Endothelial cell of umbilical vein (primary cell): ENCODE data around the gene MYOCD. TPM values are rescaled to one million over a fixed set of nuclear protein-coding genes. Genes with fewer than 3 reads are reported as not detected.

Source experiments
- BruUV-seq: library from RNA; stranded (reverse); fragments of 400-500 nt; replicated peaks from 2 replicates; lab custom pipeline; 2021; lab: Mats Ljungman, UMichigan
- CTCF ChIA-PET: fragments of 300-600, 350-600 bp; sonication (Branson Sonifier 250); formaldehyde crosslinking; loops from one replicate; lab custom pipeline; 2021; ENCODE audit warnings: antibody characterized with exemption, inconsistent platforms; lab: Charles Lee
- POLR2A ChIA-PET: fragments of 300-600, 350-600 bp; sonication (Branson Sonifier 250); formaldehyde crosslinking; loops from one replicate; lab custom pipeline; 2021; ENCODE audit warnings: antibody characterized with exemption, inconsistent platforms; lab: Charles Lee
- DNase-seq: peaks from one replicate; pipeline ENCODE4 v3.0.0-alpha.2; 2011; ENCODE audit warnings: low read depth, low spot score
- FAIRE-seq: peaks from 2 replicates; lab custom pipeline; 2011; peaks lifted over from hg19 to GRCh38; lab: Jason Lieb, UNC
- H2AFZ ChIP-seq: 2 replicates; pipeline ENCODE4 v1.6.0; 2012; ENCODE audit warnings: low read depth, low read length, control low read depth, inconsistent platforms
- H3K27ac ChIP-seq: 2 replicates; pipeline ENCODE4 v1.5.1; 2011; ENCODE audit warnings: low read depth, mild to moderate bottlenecking, control low read depth, low read length, moderate library complexity; ENCODE audit not compliant: insufficient read depth
- H3K27me3 ChIP-seq, 2 experiments: 2 replicates each; pipeline versions ENCODE4 v1.6.0 to v1.6.1; 2011; ENCODE audit warnings: low read length in 2 of 2, mixed read lengths in 1 of 2; ENCODE audit not compliant: control insufficient read depth in 2 of 2, insufficient read depth in 2 of 2
- H3K36me3 ChIP-seq, 2 experiments: 2 replicates in 1 of 2; 3 replicates in 1 of 2; pipeline ENCODE4 v1.5.1; 2011; ENCODE audit warnings: low read length in 2 of 2, mild to moderate bottlenecking in 1 of 2, moderate library complexity in 1 of 2; ENCODE audit not compliant: control insufficient read depth in 2 of 2, insufficient read depth in 2 of 2; ENCODE audit errors: extremely low read depth in 1 of 2
- H3K4me1 ChIP-seq: 3 replicates; pipeline ENCODE4 v1.5.1; 2011; ENCODE audit warnings: mild to moderate bottlenecking, low read length; ENCODE audit not compliant: control insufficient read depth, insufficient read depth; ENCODE audit errors: extremely low read depth
- H3K4me2 ChIP-seq: 2 replicates; pipeline ENCODE4 v1.6.1; 2011; ENCODE audit warnings: low read length, control low read depth, mixed read lengths; ENCODE audit not compliant: insufficient read depth
- H3K4me3 ChIP-seq, 3 experiments: fragments of 200-600 bp in 1 of 3; sonication (generic), shearing (Covaris generic) in 1 of 3; replicated peaks in 1 of 3; 2 replicates each; pipeline ENCODE4 v1.5.1; 2011 to 2016; ENCODE audit warnings: control low read depth in 3 of 3, low read length in 3 of 3, mild to moderate bottlenecking in 2 of 3, inconsistent platforms in 1 of 3, low read depth in 1 of 3, moderate library complexity in 1 of 3; ENCODE audit not compliant: insufficient read depth in 1 of 3
- H3K79me2 ChIP-seq: 2 replicates; pipeline ENCODE4 v1.6.0; 2012; ENCODE audit warnings: low read length, inconsistent platforms; ENCODE audit not compliant: control insufficient read depth, insufficient read depth
- H3K9ac ChIP-seq: replicated peaks from 2 replicates; pipeline ENCODE3; 2011; ENCODE audit warnings: low read length, control low read depth; ENCODE audit not compliant: insufficient read depth; ENCODE audit errors: extremely low read depth
- H3K9me1 ChIP-seq: replicated peaks from 3 replicates; pipeline ENCODE4 v1.6.0; 2011; ENCODE audit warnings: mild to moderate bottlenecking, low read length; ENCODE audit not compliant: control insufficient read depth, insufficient read depth; ENCODE audit errors: extremely low read depth
- H3K9me3 ChIP-seq: replicated peaks from 2 replicates; pipeline ENCODE4 v1.5.1; 2012; ENCODE audit warnings: low read length, inconsistent platforms; ENCODE audit not compliant: control insufficient read depth, insufficient read depth
- H4K20me1 ChIP-seq: replicated peaks from 2 replicates; pipeline ENCODE3; 2011; ENCODE audit warnings: mild to moderate bottlenecking, low read length; ENCODE audit not compliant: control insufficient read depth, insufficient read depth; ENCODE audit errors: extremely low read depth
- CTCF ChIP-seq, 2 donors: IDR thresholded peaks; 1 replicate in 1 of 2; 2 replicates in 1 of 2; pipeline ENCODE4 v1.5.1; 2011; ENCODE audit warnings: low read length in 2 of 2, mild to moderate bottlenecking in 2 of 2, moderate library complexity in 2 of 2, control low read depth in 1 of 2, inconsistent platforms in 1 of 2, low read depth in 1 of 2; ENCODE audit not compliant: insufficient read depth in 1 of 2; ENCODE audit errors: extremely low read depth in 1 of 2
- EZH2 ChIP-seq: IDR thresholded peaks from 2 replicates; pipeline ENCODE4 v1.6.1; 2012; ENCODE audit warnings: borderline replicate concordance, low read depth, mild to moderate bottlenecking, moderate library complexity, low read length, inconsistent platforms; ENCODE audit not compliant: severe bottlenecking
- FOS ChIP-seq: IDR thresholded peaks from 2 replicates; pipeline ENCODE4 v1.6.1; 2011; ENCODE audit warnings: mild to moderate bottlenecking, low read length, moderate library complexity, borderline replicate concordance; ENCODE audit not compliant: insufficient read depth
- GATA2 ChIP-seq: IDR thresholded peaks from 2 replicates; pipeline ENCODE4 v1.7.0; 2011; ENCODE audit warnings: low read depth, mild to moderate bottlenecking, moderate library complexity, mixed read lengths, low read length; ENCODE audit not compliant: insufficient read length, insufficient read depth
- JUN ChIP-seq: IDR thresholded peaks from 2 replicates; pipeline ENCODE4 v1.6.1; 2011; ENCODE audit warnings: borderline replicate concordance, low read depth; ENCODE audit not compliant: insufficient read length, insufficient read depth
- MAX ChIP-seq: IDR thresholded peaks from 2 replicates; pipeline ENCODE4 v1.6.1; 2011; ENCODE audit not compliant: insufficient read depth, insufficient read length
- MYC ChIP-seq: IDR thresholded peaks from one replicate; pipeline ENCODE4 v1.6.1; 2011; ENCODE audit warnings: mild to moderate bottlenecking, low read depth, low read length
- POLR2A ChIP-seq: IDR thresholded peaks from 2 replicates; pipeline ENCODE4 v1.6.1; 2012; ENCODE audit warnings: low read depth, mild to moderate bottlenecking, control low read depth, low read length
- POLR2AphosphoS5 ChIP-seq: IDR thresholded peaks from 2 replicates; pipeline ENCODE4 v1.6.1; 2012; ENCODE audit warnings: low read depth, mild to moderate bottlenecking, control low read depth, low read length, moderate library complexity; ENCODE audit not compliant: insufficient read depth
- dilution Hi-C: fragments of 300-500 bp; cut with MboI; formaldehyde crosslinking; loops from one replicate; pipeline ENCODE4 v1.15.0; 2019; ENCODE audit warnings: low sequenced_read_pairs; ENCODE audit not compliant: extremely low pct_ligation_motif_present
- intact Hi-C: fragments of 100-400 bp; cut with micrococcal nuclease; formaldehyde crosslinking; loops from one replicate; pipeline ENCODE4 v1.10.0; 2022
- polyA plus RNA-seq, 4 experiments: library from polyadenylated mRNA; depleted of rRNA in 3 of 4; stranded (reverse) in 3 of 4; unstranded in 1 of 4; fragments of >200 nt; gene quantifications; 2 replicates each; pipeline versions ENCODE4 v1.2.1 to v1.2.3, GENCODE V29; 2011 to 2012; ENCODE audit warnings: missing spikeins in 1 of 4
- total RNA-seq: library from RNA; stranded (reverse); gene quantifications from 2 replicates; pipeline ENCODE4 v1.2.3, GENCODE V29; 2021

Gene MYOCD
- total and polyA plus RNA-seq, 2 donors (not counting 3 experiments of a cell fraction or from before 2014, with no cell fraction given), result not detected

- Histone ChIP-seq H4K20me1 (no peaks in the 10 kb centered on the region), H3K27me3 (no peaks in the 10 kb centered on the region), H3K27ac (no peak overlapping the region), H3K4me1 (no peaks in the 10 kb centered on the region), H3K4me3 (no peak overlapping the region), H3K9me1 (no peaks in the 10 kb centered on the region), H3K9me3 (no peaks in the 10 kb centered on the region), H3K9ac (no peak overlapping the region), H3K79me2 (no peaks in the 10 kb centered on the region), H3K36me3 (no peaks in the 10 kb centered on the region), H3K4me2 (no peak overlapping the region), H2AFZ (no peak overlapping the region)
- no peak for FAIRE-seq
- dilution Hi-C loops (no loop called here), intact Hi-C loops (no loop called here)
- no peak for DNase-seq
- ChIA-PET CTCF (no interaction called here), POLR2A (no interaction called here)
- no TSS peak for BruUV-seq
- TF ChIP-seq MAX, result no peak
- no peak for TF ChIP-seq MYC
- TF ChIP-seq GATA2, result no peak
- TF ChIP-seq CTCF (IDR thresholded peaks at IDR 0.05; ENCODE audit: extremely low read depth in 1 of 2, insufficient read depth in 1 of 2, low read depth in 1 of 2, low read length in 2 of 2), result no peak
- TF ChIP-seq JUN, result no peak
- no peak for TF ChIP-seq FOS
- no peak for TF ChIP-seq POLR2A
- TF ChIP-seq POLR2AphosphoS5, result no peak
- TF ChIP-seq EZH2, result no peak
Measured at GRCh38 chr17:12808723-12809122, 143.0 kb downstream of the MYOCD start.
